ENCODE measurements around the gene DBH. TPM values are rescaled to one million over a fixed set of nuclear protein-coding genes. Genes with fewer than 3 reads are reported as not detected.

Gene DBH
- polyA plus RNA-seq (2012; ENCODE audit: missing spikeins), result not detected

- TF ChIP-seq POLR2A (IDR thresholded peaks at IDR 0.05; ENCODE audit: low read depth, low read length) (no peak), TAF1 (IDR thresholded peaks at IDR 0.05; ENCODE audit: borderline replicate concordance, low read depth, low read length) (no peak), POLR2AphosphoS5 (IDR thresholded peaks at IDR 0.05; ENCODE audit: low read depth, low read length) (no peak)
- DNase-seq (ENCODE audit: insufficient read length) (no peak), FAIRE-seq (no peak)
Observed at GRCh38 chr9:133635533-133636531, at the start of gene DBH. Gene DBH, plus strand, starts transcription at chr9:133636363. Its CDS starts 9 bp downstream, at chr9:133636372.

- TF ChIP-seq POLR2A (IDR thresholded peaks at IDR 0.05; ENCODE audit: low read depth, low read length) (no peak), TAF1 (IDR thresholded peaks at IDR 0.05; ENCODE audit: borderline replicate concordance, low read depth, low read length) (no peak), POLR2AphosphoS5 (IDR thresholded peaks at IDR 0.05; ENCODE audit: low read depth, low read length) (no peak)
- no peak for DNase-seq (ENCODE audit: insufficient read length)
- FAIRE-seq, result no peak
Observed at GRCh38 chr9:133587051-133587450, 49.1 kb upstream of the DBH start.

GRCh38 chr9:133587466-133587865 is 48.7 kb upstream of the DBH start:
- FAIRE-seq (no peak), DNase-seq (ENCODE audit: insufficient read length) (no peak)
- no peak for TF ChIP-seq POLR2A (IDR thresholded peaks at IDR 0.05; ENCODE audit: low read depth, low read length)
- no peak for TF ChIP-seq TAF1 (IDR thresholded peaks at IDR 0.05; ENCODE audit: borderline replicate concordance, low read depth, low read length)
- TF ChIP-seq POLR2AphosphoS5 (IDR thresholded peaks at IDR 0.05; ENCODE audit: low read depth, low read length), result no peak

- TF ChIP-seq POLR2AphosphoS5 (IDR thresholded peaks at IDR 0.05; ENCODE audit: low read depth, low read length), result no peak
- TF ChIP-seq POLR2A (IDR thresholded peaks at IDR 0.05; ENCODE audit: low read depth, low read length), result no peak
- TF ChIP-seq TAF1 (IDR thresholded peaks at IDR 0.05; ENCODE audit: borderline replicate concordance, low read depth, low read length), result no peak
- FAIRE-seq (no peak), DNase-seq (ENCODE audit: insufficient read length) (no peak)
Observed at GRCh38 chr9:133589454-133590227, 46.5 kb upstream of the DBH start.

GRCh38 chr9:133590231-133590855 is 45.8 kb upstream of the DBH start:
- TF ChIP-seq TAF1 (IDR thresholded peaks at IDR 0.05; ENCODE audit: borderline replicate concordance, low read depth, low read length) (no peak), POLR2A (IDR thresholded peaks at IDR 0.05; ENCODE audit: low read depth, low read length) (no peak), POLR2AphosphoS5 (IDR thresholded peaks at IDR 0.05; ENCODE audit: low read depth, low read length) (no peak)
- FAIRE-seq, result no peak
- DNase-seq (ENCODE audit: insufficient read length), result no peak

GRCh38 chr9:133591116-133591910 is 44.9 kb upstream of the DBH start:
- DNase-seq (ENCODE audit: insufficient read length) (no peak), FAIRE-seq (no peak)
- no peak for TF ChIP-seq POLR2AphosphoS5 (IDR thresholded peaks at IDR 0.05; ENCODE audit: low read depth, low read length)
- no peak for TF ChIP-seq TAF1 (IDR thresholded peaks at IDR 0.05; ENCODE audit: borderline replicate concordance, low read depth, low read length)
- TF ChIP-seq POLR2A (IDR thresholded peaks at IDR 0.05; ENCODE audit: low read depth, low read length), result no peak

GRCh38 chr9:133591985-133592384 is 44.2 kb upstream of the DBH start:
- FAIRE-seq (no peak), DNase-seq (ENCODE audit: insufficient read length) (no peak)
- TF ChIP-seq TAF1 (IDR thresholded peaks at IDR 0.05; ENCODE audit: borderline replicate concordance, low read depth, low read length) (no peak), POLR2AphosphoS5 (IDR thresholded peaks at IDR 0.05; ENCODE audit: low read depth, low read length) (no peak), POLR2A (IDR thresholded peaks at IDR 0.05; ENCODE audit: low read depth, low read length) (no peak)

GRCh38 chr9:133592731-133593409 is 43.3 kb upstream of the DBH start:
- FAIRE-seq (no peak), DNase-seq (ENCODE audit: insufficient read length) (no peak)
- no peak for TF ChIP-seq POLR2A (IDR thresholded peaks at IDR 0.05; ENCODE audit: low read depth, low read length)
- TF ChIP-seq POLR2AphosphoS5 (IDR thresholded peaks at IDR 0.05; ENCODE audit: low read depth, low read length), result no peak
- TF ChIP-seq TAF1 (IDR thresholded peaks at IDR 0.05; ENCODE audit: borderline replicate concordance, low read depth, low read length), result no peak

- DNase-seq (ENCODE audit: insufficient read length), result no peak
- no peak for TF ChIP-seq TAF1 (IDR thresholded peaks at IDR 0.05; ENCODE audit: borderline replicate concordance, low read depth, low read length)
- TF ChIP-seq POLR2A (IDR thresholded peaks at IDR 0.05; ENCODE audit: low read depth, low read length), result no peak
- no peak for TF ChIP-seq POLR2AphosphoS5 (IDR thresholded peaks at IDR 0.05; ENCODE audit: low read depth, low read length)
- no peak for FAIRE-seq
Observed at GRCh38 chr9:133593587-133594253, 42.4 kb upstream of the DBH start.

Data from GM12892 (cell line).